SK-N-SH (cell line): ENCODE data around the gene GRB7. TPM values are rescaled to one million over a fixed set of nuclear protein-coding genes. Genes with fewer than 3 reads are reported as not detected.

Source experiments
- CTCF ChIA-PET: fragments of 300-600, 350-600 bp; formaldehyde crosslinking; extraction: SDS; loops from one replicate; lab custom pipeline; 2021; lab: Yijun Ruan, JAX
- POLR2A ChIA-PET: fragments of 350-600 bp; sonication (Branson Sonifier 250); formaldehyde crosslinking; extraction: SDS; loops from one replicate; lab custom pipeline; 2020; ENCODE audit warnings: antibody characterized with exemption, inconsistent platforms; lab: Yijun Ruan, JAX
- DNase-seq: peaks from one replicate; pipeline ENCODE4 v3.0.0; 2012
- H2AFZ ChIP-seq: fragments of 200-600 bp; sonication (generic); 2 replicates; pipeline ENCODE4 v1.8.1; 2016; ENCODE audit warnings: antibody characterized with exemption, mild to moderate bottlenecking, low read depth
- H3F3A ChIP-seq: fragments of 200-600 bp; sonication (generic); replicated peaks from 2 replicates; pipeline ENCODE3; 2016; ENCODE audit warnings: antibody characterized with exemption, mild to moderate bottlenecking; ENCODE audit not compliant: insufficient read depth
- H3K27ac ChIP-seq, 2 experiments: fragments of 200-500 bp in 1 of 2; fragments of 200-600 bp in 1 of 2; sonication (Bioruptor generic) in 1 of 2; sonication (generic), shearing (Covaris generic) in 1 of 2; 2 replicates each; pipeline versions ENCODE4 v1.5.1 to v1.6.1; 2014 to 2016; ENCODE audit warnings: low read depth in 2 of 2, inconsistent platforms in 1 of 2, low read length in 1 of 2, mild to moderate bottlenecking in 1 of 2, mixed read lengths in 1 of 2
- H3K27me3 ChIP-seq: fragments of 200-600 bp; sonication (generic), shearing (Covaris generic); 2 replicates; pipeline ENCODE4 v1.6.1; 2016; ENCODE audit warnings: mixed run types; ENCODE audit not compliant: insufficient read depth
- H3K36me3 ChIP-seq, 2 experiments: fragments of 200-500 bp in 1 of 2; fragments of 200-600 bp in 1 of 2; sonication (Bioruptor generic) in 1 of 2; sonication (generic) in 1 of 2; replicated peaks in 1 of 2; 2 replicates each; pipeline versions ENCODE3 to v1.5.1; 2014 to 2016; ENCODE audit warnings: low read length in 1 of 2, mild to moderate bottlenecking in 1 of 2; ENCODE audit not compliant: insufficient read depth in 2 of 2, control insufficient read depth in 1 of 2
- H3K4me1 ChIP-seq, 2 experiments: fragments of 200-500 bp in 1 of 2; fragments of 200-600 bp in 1 of 2; sonication (Bioruptor generic) in 1 of 2; sonication (generic), shearing (Covaris generic) in 1 of 2; 2 replicates each; pipeline versions ENCODE4 v1.5.1 to v1.6.1; 2014 to 2016; ENCODE audit warnings: low read depth in 1 of 2, low read length in 1 of 2, mixed run types in 1 of 2; ENCODE audit not compliant: insufficient read depth in 2 of 2, control insufficient read depth in 1 of 2
- H3K4me2 ChIP-seq: fragments of 200-600 bp; sonication (generic), shearing (Covaris generic); 2 replicates; pipeline ENCODE4 v1.6.1; 2017; ENCODE audit warnings: mixed run types
- H3K4me3 ChIP-seq, 2 experiments: fragments of 200-500 bp in 1 of 2; fragments of 200-600 bp in 1 of 2; sonication (Bioruptor generic) in 1 of 2; sonication (generic), shearing (Covaris generic) in 1 of 2; 2 replicates each; pipeline versions ENCODE4 v1.5.1 to v1.8.1; 2014 to 2016; ENCODE audit warnings: low read depth in 2 of 2, inconsistent platforms in 1 of 2, low read length in 1 of 2, mild to moderate bottlenecking in 1 of 2, mixed read lengths in 1 of 2, moderate library complexity in 1 of 2
- H3K79me2 ChIP-seq: fragments of 200-600 bp; sonication (generic); 2 replicates; pipeline ENCODE4 v1.8.1; 2017; ENCODE audit warnings: mild to moderate bottlenecking; ENCODE audit not compliant: insufficient read depth
- H3K9ac ChIP-seq: fragments of 200-600 bp; sonication (generic); 2 replicates; pipeline ENCODE4 v1.6.1; 2017; ENCODE audit warnings: mixed run types
- H3K9me2 ChIP-seq: fragments of 200-600 bp; sonication (generic); 2 replicates; pipeline ENCODE4 v1.6.1; 2017; ENCODE audit warnings: mixed run types
- H3K9me3 ChIP-seq: fragments of 200-600 bp; sonication (generic); 2 replicates; pipeline ENCODE4 v1.6.1; 2017; ENCODE audit warnings: mixed run types, mild to moderate bottlenecking, moderate library complexity
- H4K20me1 ChIP-seq: fragments of 200-600 bp; sonication (generic); 2 replicates; pipeline ENCODE4 v1.6.1; 2017; ENCODE audit warnings: mild to moderate bottlenecking, mixed run types; ENCODE audit not compliant: insufficient read depth
- CTCF ChIP-seq: fragments of 200-600 bp; sonication (generic); IDR thresholded peaks from 2 replicates; pipeline ENCODE4 v1.6.1; 2017; ENCODE audit warnings: antibody characterized with exemption, mild to moderate bottlenecking, moderate library complexity
- ELF1 ChIP-seq: IDR thresholded peaks from 2 replicates; pipeline ENCODE4 v1.4.0; 2012
- EP300 ChIP-seq, 2 experiments: IDR thresholded peaks; 2 replicates each; pipeline versions ENCODE4 v1.4.0 to v1.6.1; 2012; ENCODE audit warnings: borderline replicate concordance in 1 of 2, low read depth in 1 of 2, low read length in 1 of 2
- EZH2phosphoT487 ChIP-seq: fragments of 200-600 bp; sonication (generic); IDR thresholded peaks from 2 replicates; pipeline ENCODE4 v1.6.1; 2017; ENCODE audit warnings: low read depth, mixed run types, mild to moderate bottlenecking, antibody characterized with exemption, moderate library complexity, borderline replicate concordance
- FOXJ3 ChIP-seq: sonication (generic); formaldehyde crosslinking; IDR thresholded peaks from 2 replicates; pipeline ENCODE4 v1.5.1; 2020; ENCODE audit warnings: mild to moderate bottlenecking, missing genetic modification reagents
- MEF2A ChIP-seq: IDR thresholded peaks from 2 replicates; pipeline ENCODE4 v1.4.0; 2012; ENCODE audit warnings: low read depth, borderline replicate concordance
- MXI1 ChIP-seq: IDR thresholded peaks from 2 replicates; pipeline ENCODE4 v1.6.1; 2012; ENCODE audit warnings: mild to moderate bottlenecking, low read depth, low read length, improper control_type of control experiment
- RAD21 ChIP-seq: IDR thresholded peaks from 2 replicates; pipeline ENCODE4 v1.6.1; 2012; ENCODE audit warnings: mild to moderate bottlenecking, low read length
- RCOR1 ChIP-seq: fragments of 150-350 bp; IDR thresholded peaks from 2 replicates; pipeline ENCODE4 v1.6.1; 2017; ENCODE audit warnings: antibody characterized with exemption, low read length
- RFX5 ChIP-seq: IDR thresholded peaks from 2 replicates; pipeline ENCODE4 v1.6.1; 2012; ENCODE audit warnings: mild to moderate bottlenecking, improper control_type of control experiment, low read length
- RXRA ChIP-seq: IDR thresholded peaks from 2 replicates; pipeline ENCODE4 v1.4.0; 2012; ENCODE audit warnings: low read depth, mild to moderate bottlenecking, borderline replicate concordance
- SIN3A ChIP-seq: IDR thresholded peaks from 2 replicates; pipeline ENCODE4 v1.6.1; 2012; ENCODE audit warnings: low read depth, mild to moderate bottlenecking, low read length, moderate library complexity, borderline replicate concordance
- TAF1 ChIP-seq: IDR thresholded peaks from 2 replicates; pipeline ENCODE4 v1.6.1; 2012; ENCODE audit warnings: low read depth, mild to moderate bottlenecking, low read length, moderate library complexity, borderline replicate concordance
- TEAD4 ChIP-seq: IDR thresholded peaks from 2 replicates; pipeline ENCODE4 v1.4.0; 2012; ENCODE audit warnings: mild to moderate bottlenecking, borderline replicate concordance; ENCODE audit not compliant: insufficient read depth
- USF2 ChIP-seq: fragments of 150-350 bp; IDR thresholded peaks from 2 replicates; pipeline ENCODE4 v1.6.1; 2017; ENCODE audit warnings: antibody characterized with exemption, low read length, low read depth, borderline replicate concordance
- YY1 ChIP-seq: IDR thresholded peaks from 2 replicates; pipeline ENCODE4 v1.4.0; 2012; ENCODE audit warnings: low read depth, mild to moderate bottlenecking
- ZBTB33 ChIP-seq: IDR thresholded peaks from 2 replicates; pipeline ENCODE4 v1.4.0; 2012; ENCODE audit warnings: low read depth, borderline replicate concordance
- WGBS: methylation state at CpG from one replicate; pipeline ENCODE4 v1.1.6; 2017; ENCODE audit warnings: low lambda C conversion rate; 5-methylcytosine and 5-hydroxymethylcytosine counted together
- polyA plus RNA-seq, 3 experiments: library from polyadenylated mRNA; depleted of rRNA; stranded (reverse); fragments of >200 nt; gene quantifications; 2 replicates each; pipeline ENCODE4 v1.2.3, GENCODE V29; 2012

The GRB7 gene
- polyA plus RNA-seq, 1 of the 3 experiments (the other 2 are of a cell fraction): not detected

- H3K36me3 ChIP-seq: no peaks in the 10 kb centered on the region
- H3K4me2 ChIP-seq: no peak overlapping the region
- no peaks in the 10 kb centered on the region for H3K27me3 ChIP-seq
- H3K9me2 ChIP-seq: no peaks in the 10 kb centered on the region
- CTCF ChIA-PET: interaction anchor here (0.6 to 1.7 kb wide), 3 partner anchors 30 to 189 kb away, joined by 3 to 5 read pairs (median 3); partner anchors contain the start of gene MIEN1
- H3K4me3 ChIP-seq: no peak overlapping the region
- no peak overlapping the region for H3K27ac ChIP-seq
- H2AFZ ChIP-seq: no peak overlapping the region
- no peaks in the 10 kb centered on the region for H3K4me1 ChIP-seq
- H3K9me3 ChIP-seq: no peaks in the 10 kb centered on the region
- H4K20me1 ChIP-seq: no peaks in the 10 kb centered on the region
- no peak for TF ChIP-seq RAD21
- TF ChIP-seq MXI1: no peak
- no peak for TF ChIP-seq TEAD4
- no peak for TF ChIP-seq RFX5
- no peak for TF ChIP-seq EP300 (IDR thresholded peaks at IDR 0.05; ENCODE audit: borderline replicate concordance in 1 of 2, low read depth in 1 of 2, low read length in 1 of 2)
- TF ChIP-seq RXRA: no peak
- TF ChIP-seq YY1: no peak
- no peak for TF ChIP-seq SIN3A
- no peak for TF ChIP-seq MEF2A
- no peak for TF ChIP-seq FOXJ3 (CRISPR knock-in tag)
- TF ChIP-seq ZBTB33: no peak
- no peak for TF ChIP-seq EZH2phosphoT487
- TF ChIP-seq CTCF: no peak
- no peak for TF ChIP-seq USF2
- TF ChIP-seq RCOR1: no peak
- TF ChIP-seq ELF1: no peak
- no peak for TF ChIP-seq TAF1
- no peaks in the 10 kb centered on the region for H3F3A ChIP-seq
- WGBS: 65% methylated on average over 41 of the region's 57 CpGs
- no peaks in the 10 kb centered on the region for H3K79me2 ChIP-seq
- DNase-seq: no peak
- POLR2A ChIA-PET: interaction anchor here (0.6 kb wide), 1 partner anchor 13 kb away, joined by 3 read pairs; the partner anchor contains the start of gene PGAP3
- no peak overlapping the region for H3K9ac ChIP-seq
These were observed 37.4 kb upstream of the GRB7 start for GRCh38 chr17:39700148-39700987.
